Immature natural killer cell (primary cell): Measurements from ENCODE around the gene TFPI. TPM values are rescaled to one million over a fixed set of nuclear protein-coding genes. Genes with fewer than 3 reads are reported as not detected.
"Not testable (repeated sequence)": the region's sequence is repeated elsewhere in the genome, so short reads cannot be mapped to it uniquely, and the experiment has no call there.

ENCODE experiments used
- DNase-seq, 3 donors: peaks; one replicate each; pipeline ENCODE4 v3.0.0; 2022; ENCODE audit warnings: mixed read lengths in 1 of 3
- H3K27ac Mint-ChIP-seq, 6 donors: one replicate each; pipeline ENCODE4 v1.8.0; 2020; ENCODE audit warnings: mixed read lengths in 6 of 6, mild to moderate bottlenecking in 5 of 6, inconsistent platforms in 4 of 6, moderate library complexity in 3 of 6
- H3K27me3 Mint-ChIP-seq, 3 donors: one replicate each; pipeline ENCODE4 v1.8.0; 2020 to 2021; ENCODE audit warnings: low read depth in 3 of 3, mild to moderate bottlenecking in 3 of 3, mixed read lengths in 3 of 3, moderate library complexity in 3 of 3, inconsistent platforms in 1 of 3
- H3K36me3 Mint-ChIP-seq, 3 donors: one replicate each; pipeline ENCODE4 v1.8.0; 2020; ENCODE audit warnings: mixed read lengths in 3 of 3, inconsistent platforms in 2 of 3, mild to moderate bottlenecking in 2 of 3
- H3K4me1 Mint-ChIP-seq, 2 donors: one replicate each; pipeline ENCODE4 v1.8.0; 2020; ENCODE audit warnings: inconsistent platforms in 2 of 2, mild to moderate bottlenecking in 2 of 2, mixed read lengths in 2 of 2, moderate library complexity in 1 of 2
- H3K4me3 Mint-ChIP-seq, 5 donors: one replicate each; pipeline ENCODE4 v1.8.0; 2020; ENCODE audit warnings: mild to moderate bottlenecking in 5 of 5, mixed read lengths in 5 of 5, inconsistent platforms in 3 of 5, moderate library complexity in 3 of 5
- H3K9me3 Mint-ChIP-seq, 6 donors: one replicate each; pipeline ENCODE4 v1.8.0; 2020; ENCODE audit warnings: mild to moderate bottlenecking in 6 of 6, mixed read lengths in 6 of 6, inconsistent platforms in 4 of 6, moderate library complexity in 3 of 6
- polyA plus RNA-seq, 3 donors: library from polyadenylated mRNA; unstranded; fragments of 300-500 nt; fragmentation: Illumina TruSeq; gene quantifications; one replicate each; pipeline ENCODE4 v1.2.3, GENCODE V29; 2021

Gene TFPI
- polyA plus RNA-seq, 3 donors from 2014 or later = 0.59 TPM; not detected in 2

- DNase-seq = no peak
- H3K36me3 Mint-ChIP-seq = no peaks in the 10 kb centered on the region
- no peak overlapping the region for H3K4me3 Mint-ChIP-seq
- no peaks in the 10 kb centered on the region for H3K4me1 Mint-ChIP-seq
- no peak overlapping the region for H3K27ac Mint-ChIP-seq
- H3K27me3 Mint-ChIP-seq = peaks cover 0 to 5% (median 0%) of the 10 kb centered on the region in 3 donors
- H3K9me3 Mint-ChIP-seq = peaks cover 0 to 13% (median 5%) of the 10 kb centered on the region in 6 donors
Observed at GRCh38 chr2:187529248-187529976, 24.8 kb downstream of the TFPI start.

GRCh38 chr2:187528042-187528441 is 26.2 kb downstream of the TFPI start:
- Mint-ChIP-seq H3K9me3 (peaks cover 0 to 9% (median 1%) of the 10 kb centered on the region in 6 donors), H3K36me3 (no peaks in the 10 kb centered on the region), H3K4me3 (no peak overlapping the region), H3K27ac (no peak overlapping the region), H3K27me3 (peaks cover 0 to 3% (median 0%) of the 10 kb centered on the region in 3 donors), H3K4me1 (no peaks in the 10 kb centered on the region)
- DNase-seq = no peak

- Mint-ChIP-seq H3K36me3 (no peaks in the 10 kb centered on the region), H3K4me3 (no peak overlapping the region), H3K27ac (no peak overlapping the region), H3K27me3 (no peaks in the 10 kb centered on the region), H3K4me1 (no peaks in the 10 kb centered on the region), H3K9me3 (peaks cover 0 to 10% (median 1%) of the 10 kb centered on the region in 6 donors)
- no peak for DNase-seq
Observed at GRCh38 chr2:187527262-187527661, 27.0 kb downstream of the TFPI start.

- no peak for DNase-seq
- H3K4me3 Mint-ChIP-seq = no peak overlapping the region
- H3K9me3 Mint-ChIP-seq = peaks cover 0 to 11% (median 2%) of the 10 kb centered on the region in 6 donors
- H3K27ac Mint-ChIP-seq = no peak overlapping the region
- no peaks in the 10 kb centered on the region for H3K27me3 Mint-ChIP-seq
- H3K36me3 Mint-ChIP-seq = no peaks in the 10 kb centered on the region
- no peaks in the 10 kb centered on the region for H3K4me1 Mint-ChIP-seq
Observed at GRCh38 chr2:187526792-187527191, 27.4 kb downstream of the TFPI start.

GRCh38 chr2:187525163-187525900 is 28.9 kb downstream of the TFPI start:
- Mint-ChIP-seq H3K9me3 (peaks cover 0 to 13% (median 3%) of the 10 kb centered on the region in 6 donors), H3K27me3 (no peaks in the 10 kb centered on the region), H3K4me3 (no peak overlapping the region), H3K36me3 (no peaks in the 10 kb centered on the region), H3K4me1 (no peaks in the 10 kb centered on the region), H3K27ac (no peak overlapping the region)
- no peak for DNase-seq

- H3K4me1 Mint-ChIP-seq = no peaks in the 10 kb centered on the region
Observed at GRCh38 chr2:187523325-187523724, 30.9 kb downstream of the TFPI start.

GRCh38 chr2:187520121-187520624 is 34.1 kb downstream of the TFPI start:
- no peaks in the 10 kb centered on the region for H3K27me3 Mint-ChIP-seq
- no peaks in the 10 kb centered on the region for H3K36me3 Mint-ChIP-seq
- H3K4me3 Mint-ChIP-seq = no peak overlapping the region
- no peaks in the 10 kb centered on the region for H3K4me1 Mint-ChIP-seq
- DNase-seq = no peak
- H3K27ac Mint-ChIP-seq = no peak overlapping the region
- H3K9me3 Mint-ChIP-seq = peaks cover 0 to 13% (median 9%) of the 10 kb centered on the region in 6 donors

More at GRCh38 chr2:187523325-187523724, 30.9 kb downstream of the TFPI start:
- Mint-ChIP-seq H3K36me3 (no peaks in the 10 kb centered on the region), H3K27ac (no peak overlapping the region), H3K9me3 (peaks cover 0 to 13% (median 5%) of the 10 kb centered on the region in 6 donors), H3K4me3 (no peak overlapping the region), H3K27me3 (no peaks in the 10 kb centered on the region)
- no peak for DNase-seq

GRCh38 chr2:187519419-187520120 is 34.7 kb downstream of the TFPI start:
- H3K4me3 Mint-ChIP-seq = no peak overlapping the region

GRCh38 chr2:187517750-187518361 is 36.4 kb downstream of the TFPI start:
- not testable (repeated sequence) for H3K36me3 Mint-ChIP-seq, DNase-seq, H3K4me1 Mint-ChIP-seq, H3K4me3 Mint-ChIP-seq, H3K27ac Mint-ChIP-seq, H3K27me3 Mint-ChIP-seq
- H3K9me3 Mint-ChIP-seq = peaks cover 3 to 14% (median 8%) of the 10 kb centered on the region in 6 donors

More at GRCh38 chr2:187519419-187520120, 34.7 kb downstream of the TFPI start:
- DNase-seq = no peak
- Mint-ChIP-seq H3K27ac (no peak overlapping the region), H3K36me3 (no peaks in the 10 kb centered on the region), H3K4me1 (no peaks in the 10 kb centered on the region), H3K27me3 (no peaks in the 10 kb centered on the region), H3K9me3 (peaks cover 0 to 13% (median 9%) of the 10 kb centered on the region in 6 donors)

GRCh38 chr2:187516630-187517510 is 37.4 kb downstream of the TFPI start:
- not testable (repeated sequence) for H3K27ac Mint-ChIP-seq, H3K27me3 Mint-ChIP-seq, H3K4me3 Mint-ChIP-seq, H3K4me1 Mint-ChIP-seq, DNase-seq, H3K36me3 Mint-ChIP-seq
- peaks cover 3 to 13% (median 8%) of the 10 kb centered on the region in 6 donors for H3K9me3 Mint-ChIP-seq

- Mint-ChIP-seq H3K4me1 (no peaks in the 10 kb centered on the region), H3K27ac (no peak overlapping the region), H3K4me3 (no peak overlapping the region), H3K27me3 (no peaks in the 10 kb centered on the region), H3K36me3 (peaks cover 0 to 3% (median 0%) of the 10 kb centered on the region in 3 donors), H3K9me3 (peaks cover 5 to 15% (median 9%) of the 10 kb centered on the region in 6 donors)
- no peak for DNase-seq
Observed at GRCh38 chr2:187514930-187515329, 39.3 kb downstream of the TFPI start.

GRCh38 chr2:187514235-187514829 is 39.9 kb downstream of the TFPI start:
- peaks cover 9 to 15% (median 12%) of the 10 kb centered on the region in 6 donors for H3K9me3 Mint-ChIP-seq
- not testable (repeated sequence) for DNase-seq, H3K36me3 Mint-ChIP-seq, H3K4me1 Mint-ChIP-seq, H3K27ac Mint-ChIP-seq, H3K4me3 Mint-ChIP-seq, H3K27me3 Mint-ChIP-seq
